ENCODE data around the gene SLC25A21.
"Not testable (repeated sequence)": the region's sequence is repeated elsewhere in the genome, so short reads cannot be mapped to it uniquely, and the experiment has no call there.

SLC25A21 gene

DNA sequence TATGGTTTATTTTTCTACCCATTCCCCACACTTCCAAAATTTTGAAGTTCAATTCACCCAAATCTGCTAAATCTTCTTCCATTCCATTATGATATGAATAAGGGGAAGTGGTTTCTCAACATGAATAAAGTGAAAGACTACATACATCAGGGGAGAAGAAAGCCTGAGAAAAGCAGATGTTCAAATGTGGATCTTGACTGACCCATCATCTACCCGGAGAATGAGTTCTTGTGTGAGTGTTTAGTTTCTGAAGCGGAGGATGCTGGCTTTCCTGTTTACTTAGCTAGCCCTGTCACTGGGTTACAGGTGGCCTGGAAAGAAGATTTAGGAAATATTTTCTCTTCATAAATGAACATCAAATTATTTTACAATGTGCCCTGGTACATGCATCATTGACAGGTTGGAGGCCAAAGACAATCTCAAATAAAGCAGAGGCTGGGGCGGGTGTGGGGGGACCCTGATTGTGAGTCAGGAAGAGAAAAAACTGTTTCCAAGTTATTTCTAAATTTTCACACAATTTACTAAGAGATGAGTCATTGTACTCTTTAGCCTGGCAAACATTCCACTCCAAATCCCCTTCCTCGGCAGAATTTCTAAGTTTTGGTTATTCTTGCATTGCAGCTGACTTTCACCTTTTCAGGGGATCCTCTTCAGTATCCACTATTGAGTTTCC, 135.6 kb downstream of the SLC25A21 start:
- DNase-seq = no peak

DNA sequence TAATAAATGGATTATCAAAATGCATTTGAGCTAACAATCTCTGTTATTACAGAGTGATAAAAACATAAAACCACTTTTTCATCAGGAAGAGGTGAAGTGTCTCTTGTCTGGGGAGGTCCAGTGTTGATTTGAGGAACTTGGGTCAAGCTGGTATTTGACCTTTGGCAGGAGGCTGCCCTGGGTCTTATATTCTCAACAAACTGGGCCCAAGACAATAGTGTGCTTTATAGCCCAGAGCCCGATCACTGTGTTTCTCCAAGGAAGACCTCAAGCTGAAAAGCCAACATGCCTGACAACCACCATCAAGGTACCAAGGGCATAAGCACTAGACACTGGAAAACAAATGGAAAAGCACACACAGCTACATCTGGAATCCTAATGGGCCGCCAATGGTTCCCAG, 137.0 kb downstream of the SLC25A21 start:
- no peak for DNase-seq

DNA sequence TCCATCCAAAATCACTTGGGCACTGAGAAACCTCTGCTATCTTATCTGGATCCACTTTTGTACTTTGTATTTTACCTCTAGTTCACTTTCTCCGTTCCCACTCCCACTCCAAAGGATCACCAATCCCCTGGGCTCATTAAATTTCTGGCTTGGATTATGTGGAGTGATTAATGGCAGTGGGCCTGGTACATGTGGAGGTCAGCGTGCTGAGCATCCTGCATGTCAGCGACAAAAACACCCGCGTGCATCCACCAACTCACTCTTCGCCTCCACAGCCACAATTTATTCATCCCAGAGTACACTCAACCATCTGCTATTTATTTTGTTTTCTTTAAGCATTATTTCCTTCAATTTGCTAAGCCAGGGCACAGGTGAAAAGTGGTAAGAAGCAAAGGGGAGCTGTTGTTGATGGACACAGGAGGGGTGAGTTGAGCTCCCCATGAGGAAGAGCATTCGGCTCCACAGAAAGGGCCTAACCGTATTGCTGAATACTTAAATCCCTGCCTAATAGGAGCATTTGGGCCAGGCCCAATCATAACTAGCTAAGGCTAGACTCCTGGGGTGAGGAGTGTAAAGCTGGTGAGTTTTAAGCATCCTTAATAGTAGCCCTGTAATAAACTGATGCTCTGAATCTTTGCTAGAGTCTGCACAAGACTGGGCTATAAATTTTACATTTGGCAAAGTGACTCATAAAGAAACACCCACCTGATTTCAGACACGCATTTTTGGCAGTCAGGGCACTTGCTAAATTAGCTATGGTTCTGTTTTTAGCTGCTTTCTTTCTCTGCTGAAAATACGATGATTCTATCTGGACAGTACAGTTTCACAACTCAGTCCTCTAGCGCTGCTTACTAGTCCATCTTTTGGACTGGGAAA, 137.8 kb downstream of the SLC25A21 start:
- DNase-seq = no peak

DNA sequence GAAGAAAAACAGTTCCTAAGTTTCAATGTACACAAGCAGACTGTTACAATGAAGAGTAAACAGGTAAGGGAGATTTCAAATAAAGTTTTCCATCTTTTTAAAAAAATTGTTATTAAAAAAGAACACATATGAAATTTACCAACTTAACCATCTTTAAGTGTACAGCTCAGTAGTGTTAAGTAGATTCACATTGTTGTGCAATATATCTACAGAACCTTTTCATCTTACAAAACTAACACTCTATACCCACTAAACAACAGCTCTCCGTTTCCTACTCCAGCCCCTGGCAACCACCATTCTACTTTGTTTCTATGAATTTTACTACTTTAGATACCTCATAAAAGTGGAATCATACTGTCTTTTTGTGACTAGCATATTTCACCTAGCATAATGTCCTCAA, 139.5 kb downstream of the SLC25A21 start:
- DNase-seq = no peak

DNA sequence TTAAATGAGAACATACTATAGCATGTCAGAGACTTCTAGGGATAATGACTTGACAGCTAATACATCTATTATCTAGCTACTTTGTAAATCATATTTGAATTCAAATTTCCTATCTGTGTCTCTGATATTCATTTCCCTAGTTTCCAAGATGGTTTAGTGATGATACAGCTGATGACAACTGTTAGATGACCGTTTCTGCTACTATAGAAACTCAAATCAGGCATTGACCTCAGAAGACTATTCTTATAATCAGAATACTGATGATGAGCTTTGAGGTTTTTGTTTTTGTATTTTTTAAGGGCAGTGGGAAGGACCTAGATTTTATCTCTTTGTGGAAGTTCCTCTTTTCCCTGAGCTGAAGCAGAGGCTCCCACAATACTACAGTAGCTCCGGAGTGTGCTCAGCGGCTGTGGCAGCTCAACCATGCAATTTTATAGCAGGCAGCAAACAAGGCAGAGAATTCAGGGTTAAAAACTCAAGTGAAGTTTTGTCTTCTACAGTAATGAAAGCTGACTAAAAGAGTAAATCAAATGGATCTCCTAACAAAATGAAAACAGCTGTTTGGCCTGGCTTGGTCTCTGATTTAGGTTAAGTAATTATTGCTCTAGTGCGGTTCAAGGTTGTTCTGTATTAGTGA, 145.1 kb downstream of the SLC25A21 start:
- peak in 1 of 2 experiments; percentile 14 for DNase-seq

DNA sequence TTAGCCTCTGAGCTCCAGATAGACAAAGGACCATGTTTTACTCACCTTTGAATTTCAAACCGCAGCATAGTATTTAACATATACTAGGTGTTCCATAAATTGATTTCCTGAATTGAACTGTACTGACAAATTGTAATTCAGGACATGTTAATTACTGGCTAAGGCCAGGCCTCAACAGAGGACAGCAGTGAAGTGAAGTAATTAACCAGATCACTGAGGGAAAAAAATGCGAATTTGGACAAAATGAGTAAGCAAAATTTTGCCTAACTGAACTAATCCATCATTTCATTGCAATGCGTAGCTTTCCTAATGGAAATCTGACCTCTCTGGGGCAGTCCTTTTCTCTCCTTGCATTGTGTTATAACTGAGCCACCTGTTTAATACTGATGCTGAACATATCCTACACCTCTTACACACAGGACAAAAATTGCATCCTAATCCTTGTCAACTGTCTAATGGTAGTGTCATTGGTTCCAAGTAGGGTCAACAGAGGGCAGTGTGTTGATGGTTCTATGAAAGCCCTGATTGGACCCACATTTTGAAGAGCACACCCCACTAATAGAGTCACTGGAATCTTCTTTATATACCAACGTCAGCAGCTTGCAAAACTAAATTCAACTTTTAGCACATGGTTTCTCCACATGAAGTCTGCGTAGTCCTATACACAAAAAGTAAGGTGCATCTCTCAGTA, 148.4 kb downstream of the SLC25A21 start:
- DNase-seq = no peak

DNA sequence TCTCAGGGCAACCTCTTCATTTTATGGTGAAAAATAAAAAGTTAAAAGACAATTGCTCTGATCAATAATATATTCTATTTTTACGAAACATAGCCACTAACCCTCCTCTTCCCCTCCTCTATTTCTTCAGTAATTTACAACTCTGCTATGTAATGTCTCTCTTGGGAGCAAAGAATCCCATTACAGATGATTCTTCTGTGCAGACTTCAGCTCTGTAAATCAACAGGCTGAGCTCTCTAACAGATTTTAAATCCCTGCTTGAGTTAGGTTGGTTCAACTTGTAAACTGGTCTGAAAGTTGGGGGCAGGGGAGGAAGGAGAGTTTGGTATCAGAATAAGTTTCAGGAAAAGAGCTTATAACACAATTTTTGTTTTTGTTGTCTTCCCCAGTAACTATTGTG, 151.0 kb downstream of the SLC25A21 start:
- no peak for DNase-seq

DNA sequence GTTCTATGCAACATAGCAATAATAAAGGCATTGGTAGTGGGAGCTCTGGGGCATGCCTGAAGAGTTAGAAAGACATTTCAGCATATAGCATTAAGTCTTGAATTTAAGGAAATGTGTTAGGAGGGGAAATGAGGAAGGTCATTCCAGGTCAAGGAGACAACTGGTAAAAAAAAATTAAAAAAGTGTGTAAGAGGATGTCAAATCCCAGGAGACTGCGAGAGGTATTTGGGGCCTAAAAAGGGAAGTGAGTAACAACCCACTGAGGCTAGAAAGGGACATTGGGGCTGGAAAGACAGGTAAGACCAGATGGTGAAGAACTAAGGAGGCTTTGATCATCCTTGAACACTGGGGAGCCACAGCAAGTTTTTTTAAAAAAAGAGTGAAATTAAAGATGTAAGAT, 152.9 kb downstream of the SLC25A21 start:
- no peak for DNase-seq

- DNase-seq = no peak
Measured at GRCh38 chr14:37018571-37019240, 153.7 kb downstream of the SLC25A21 start.

DNA sequence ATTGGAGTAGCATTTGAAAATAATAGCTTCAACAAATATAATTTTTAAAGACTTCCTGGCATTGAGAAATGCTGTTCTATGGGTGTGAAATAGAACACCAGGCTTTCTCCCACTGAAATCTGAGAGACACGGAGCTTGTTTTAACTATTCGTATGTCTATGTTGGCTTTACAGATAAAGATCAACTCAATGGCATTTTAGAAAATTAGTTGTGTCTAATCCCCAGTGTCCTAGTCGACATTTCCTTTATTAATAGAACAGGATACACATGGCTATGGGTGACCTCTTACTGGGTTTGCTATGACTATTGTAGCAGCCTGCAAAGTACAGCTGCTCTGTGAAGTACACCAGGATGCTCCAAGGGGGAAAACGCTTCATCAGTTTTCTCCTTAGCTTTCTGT, 159.3 kb downstream of the SLC25A21 start:
- no peak for DNase-seq

GRCh38 chr14:36998686-36999085, 173.7 kb downstream of the SLC25A21 start:
- DNase-seq = no peak

GRCh38 chr14:36997843-36998242, 174.6 kb downstream of the SLC25A21 start:
- DNase-seq = no peak

DNA sequence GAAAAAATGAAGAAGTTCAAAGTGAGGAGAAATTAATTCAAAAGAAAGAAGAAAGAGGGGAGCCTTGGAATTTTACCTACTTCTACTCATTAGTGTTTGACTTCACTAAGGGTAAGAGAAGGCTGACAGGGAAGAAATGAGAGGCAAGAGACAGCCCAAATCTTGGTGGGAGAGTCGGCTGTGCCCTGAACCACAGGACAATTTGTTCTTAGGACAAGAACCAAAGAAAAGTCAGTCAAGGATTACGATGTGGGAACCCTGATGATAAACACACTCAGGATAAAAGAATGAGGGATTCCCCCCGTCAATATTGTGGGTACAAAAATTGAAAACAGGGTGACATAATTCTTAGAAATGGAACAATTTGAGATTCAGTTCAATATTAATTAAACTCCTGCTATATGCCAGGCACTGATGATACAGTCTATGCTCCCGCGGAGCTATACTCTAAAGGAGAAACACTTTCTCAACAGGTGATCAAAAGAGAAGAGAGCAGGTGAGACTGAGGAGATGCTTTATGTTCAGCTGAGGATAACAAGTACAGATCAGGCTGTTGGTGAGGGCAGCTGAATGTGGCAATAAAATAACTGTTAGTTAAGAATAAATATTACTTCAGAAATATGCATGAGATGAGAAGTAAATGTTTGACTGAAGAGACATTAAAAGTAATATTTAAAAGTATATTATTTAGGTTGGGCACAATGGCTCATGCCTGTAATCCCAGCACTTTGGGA, 175.4 kb downstream of the SLC25A21 start:
- no peak for DNase-seq

- no peak for DNase-seq
Measured at GRCh38 chr14:36996133-36996856, 176.1 kb downstream of the SLC25A21 start.

DNA sequence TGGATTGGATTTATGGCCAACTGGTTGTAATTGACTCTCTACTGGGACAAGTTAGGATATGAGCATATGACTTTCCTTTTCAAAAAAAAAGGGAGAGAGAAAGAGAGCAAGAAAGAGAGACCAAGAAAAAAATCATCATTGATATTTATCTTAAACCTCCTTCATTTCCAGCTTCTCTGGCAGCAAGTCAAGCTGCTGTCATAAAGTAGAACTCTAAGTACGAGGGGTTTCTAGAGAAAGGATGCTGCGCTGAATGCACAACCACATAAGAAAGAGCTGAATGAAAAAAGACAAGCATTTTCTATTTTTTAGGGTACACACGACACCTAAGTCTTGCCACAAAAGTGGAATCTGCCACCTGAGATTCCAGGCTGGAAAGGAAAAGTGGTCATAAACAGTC, 182.6 kb downstream of the SLC25A21 start:
- no peak for DNase-seq

GRCh38 chr14:36988989-36989388, 183.4 kb downstream of the SLC25A21 start:
- DNase-seq = no peak

DNA sequence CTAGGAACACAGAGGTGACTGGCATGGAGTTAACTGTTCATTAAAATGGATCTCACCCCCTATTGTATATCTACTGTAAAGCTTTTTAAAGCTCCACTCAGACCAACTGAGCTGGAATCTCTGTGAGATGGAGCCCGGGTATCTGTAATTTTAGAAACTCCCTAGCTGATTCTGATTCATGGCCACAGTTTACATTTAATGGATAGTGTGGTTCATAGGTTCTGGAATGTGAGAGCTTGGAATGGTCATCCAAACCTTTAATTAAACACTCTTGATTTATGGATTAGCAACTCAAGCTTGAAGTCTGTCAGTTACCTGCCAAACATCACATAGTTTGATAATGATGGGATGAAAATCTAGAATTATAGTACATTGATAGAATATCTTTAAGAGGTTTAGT, 183.8 kb downstream of the SLC25A21 start:
- DNase-seq = no peak

- no peak for DNase-seq
Measured at GRCh38 chr14:36986407-36986806, 186.0 kb downstream of the SLC25A21 start.

- no peak for DNase-seq
Measured at GRCh38 chr14:36981832-36982529, 190.4 kb downstream of the SLC25A21 start.

GRCh38 chr14:36980413-36980812, 192.0 kb downstream of the SLC25A21 start:
- DNase-seq = not testable (repeated sequence)

- DNase-seq = no peak
Measured at GRCh38 chr14:36979863-36980262, 192.5 kb downstream of the SLC25A21 start.
